ENCODE data around the gene TRIM24.

Gene TRIM24

DNA sequence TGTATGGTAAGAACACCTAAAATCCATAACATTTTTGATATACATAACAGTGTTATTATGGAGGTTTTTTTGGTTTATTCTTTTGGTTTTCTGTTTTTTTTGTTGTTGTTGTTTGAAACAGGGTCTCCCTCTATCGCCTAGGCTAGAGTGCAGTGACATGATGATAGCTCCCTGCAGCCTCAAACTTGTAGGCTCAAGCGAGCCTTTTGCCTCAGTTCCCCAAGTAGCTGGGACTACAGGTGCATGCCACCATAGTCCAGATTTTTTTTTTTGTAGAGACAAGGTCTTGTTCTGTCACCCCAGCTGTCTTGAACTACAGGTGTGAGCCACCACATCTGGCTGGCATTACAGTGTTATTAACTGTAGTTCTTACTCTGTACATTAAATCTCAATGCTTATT, 83.7 kb downstream of the TRIM24 start:
- no peak for DNase-seq

DNA sequence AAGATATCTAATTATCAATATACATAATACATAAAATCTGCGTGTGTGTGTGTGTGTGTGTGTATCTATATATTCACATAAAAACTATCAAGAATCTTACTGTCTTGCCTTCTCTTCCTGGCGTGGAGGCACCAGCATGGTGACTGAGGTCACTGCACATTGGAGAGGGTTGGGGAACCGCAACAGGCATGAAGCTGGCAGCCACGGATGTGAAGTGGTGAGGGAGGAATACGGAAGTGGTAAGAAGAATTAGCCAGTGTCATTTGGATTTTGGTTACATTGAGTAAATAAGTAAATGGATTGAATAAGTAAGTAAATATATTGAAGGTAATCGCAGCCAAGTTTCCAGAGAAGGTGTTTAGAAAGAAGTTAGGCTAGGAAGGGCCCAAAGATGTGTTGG, 85.1 kb downstream of the TRIM24 start:
- no peak for DNase-seq

DNA sequence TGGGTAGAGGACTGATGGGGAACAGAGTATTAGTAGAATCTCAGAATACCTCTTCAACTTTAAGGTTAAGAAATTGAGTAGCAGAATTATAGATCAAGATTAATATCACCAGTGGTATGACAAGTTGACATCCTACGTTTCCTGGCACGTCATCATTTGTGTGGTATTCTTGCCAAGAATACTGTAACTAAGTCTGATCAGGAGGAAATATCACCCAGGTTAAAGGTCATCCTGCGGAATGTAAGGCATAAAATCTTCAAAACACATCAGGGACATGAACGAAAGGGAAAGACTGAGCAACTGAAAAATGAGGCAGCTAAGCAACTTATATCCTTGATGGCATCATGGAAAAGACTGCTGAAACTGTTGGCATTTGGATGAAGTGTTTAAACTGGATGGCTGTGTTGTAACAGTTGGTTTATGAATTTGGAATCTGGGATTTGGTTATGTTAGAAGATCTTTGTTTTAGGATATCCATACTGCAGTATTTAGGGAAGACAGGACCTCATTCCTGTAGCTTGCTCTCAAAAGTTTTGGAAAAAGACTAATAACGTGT, 86.1 kb downstream of the TRIM24 start:
- DNase-seq: no peak

DNA sequence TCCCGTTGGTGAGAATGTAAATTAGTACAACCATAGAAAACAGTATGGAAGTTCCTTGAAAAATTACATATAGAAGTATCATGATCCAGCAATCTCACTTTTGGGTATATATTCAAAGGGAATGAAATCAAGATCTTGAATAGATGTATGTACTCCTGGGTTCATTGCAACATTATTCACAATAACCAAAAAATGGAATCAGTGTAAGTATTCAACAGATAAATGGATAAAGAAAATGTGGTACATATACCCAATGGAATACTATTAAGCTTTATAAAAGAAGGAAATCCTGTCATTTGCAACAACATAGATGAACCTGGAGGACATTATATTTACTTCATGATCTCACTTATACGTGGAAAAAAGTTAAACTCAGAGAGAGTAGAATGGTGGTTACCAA, 86.8 kb downstream of the TRIM24 start:
- DNase-seq: no peak

DNA sequence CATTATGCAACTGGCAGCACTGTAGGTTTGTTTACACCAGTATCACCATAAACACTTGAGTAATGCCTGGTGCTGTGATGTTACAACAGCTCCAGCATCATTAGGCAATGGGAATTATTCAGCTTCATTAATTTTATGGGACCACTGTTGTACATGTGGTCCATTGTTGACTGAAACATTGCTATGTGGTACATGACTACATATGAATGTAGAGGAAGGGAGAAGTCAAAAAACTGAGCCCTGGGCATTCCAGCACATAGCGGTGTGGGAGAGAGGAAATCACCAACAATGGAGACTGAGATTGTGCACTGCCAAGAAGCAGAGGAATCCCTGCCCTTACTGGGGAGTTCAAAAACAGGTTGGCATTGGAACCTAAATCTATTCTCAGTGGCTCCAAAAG, 89.0 kb downstream of the TRIM24 start:
- DNase-seq: no peak

DNA sequence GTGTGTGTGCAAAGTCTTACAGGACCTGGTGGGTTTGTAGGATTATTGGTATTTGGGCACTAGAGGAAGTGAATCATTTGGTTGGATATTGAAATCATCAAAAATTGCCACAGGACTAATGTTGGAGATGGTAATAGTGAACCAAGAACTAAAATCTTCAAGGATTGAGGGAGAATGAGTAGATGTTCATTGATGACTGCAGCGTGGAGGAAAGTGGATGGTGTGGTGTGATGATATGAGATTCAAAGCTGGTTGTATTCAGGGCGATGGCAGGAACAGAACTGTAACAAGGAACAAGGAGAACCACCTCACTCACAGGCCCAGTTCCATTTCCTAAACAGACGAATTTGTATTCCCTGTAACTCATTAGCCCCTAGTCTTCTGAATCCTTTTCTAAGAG, 90.3 kb downstream of the TRIM24 start:
- DNase-seq: no peak

DNA sequence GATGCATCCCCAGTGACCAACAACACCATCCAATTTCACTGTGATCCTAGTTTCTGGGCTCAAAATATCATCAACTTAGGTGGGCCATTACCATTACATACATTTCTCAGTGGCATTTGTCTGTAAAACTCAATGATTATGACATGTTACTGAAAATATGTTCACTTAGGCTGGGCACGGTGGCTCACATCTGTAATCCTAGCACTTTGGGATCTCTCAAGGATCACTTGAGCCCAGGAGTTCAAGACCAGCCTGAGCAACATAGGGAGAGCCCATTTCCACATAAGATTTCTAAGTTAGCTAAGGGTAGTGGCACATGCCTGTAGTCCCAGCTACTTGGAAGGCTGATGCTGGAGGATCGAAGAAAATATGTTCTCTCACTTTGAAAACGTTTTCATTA, 91.0 kb downstream of the TRIM24 start:
- no peak for DNase-seq

DNA sequence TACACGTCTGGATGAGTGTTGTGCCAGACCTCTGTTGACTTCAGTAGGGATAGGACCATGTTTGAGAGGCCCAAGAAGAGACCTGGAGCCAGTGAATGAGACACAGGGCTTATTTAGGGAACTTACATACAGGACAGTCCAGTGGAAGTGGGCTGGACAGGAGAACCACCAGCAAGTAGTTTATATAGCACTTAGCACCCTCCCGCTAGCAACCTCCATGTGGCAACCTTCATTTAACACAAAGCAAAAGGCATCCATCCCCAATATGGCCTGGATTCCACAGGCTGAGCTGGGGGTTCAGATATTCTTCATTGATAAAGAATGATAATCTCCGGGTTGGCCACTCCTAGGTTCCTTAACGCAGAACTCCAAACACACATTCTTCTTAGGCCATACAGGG, 93.7 kb downstream of the TRIM24 start:
- DNase-seq: no peak

DNA sequence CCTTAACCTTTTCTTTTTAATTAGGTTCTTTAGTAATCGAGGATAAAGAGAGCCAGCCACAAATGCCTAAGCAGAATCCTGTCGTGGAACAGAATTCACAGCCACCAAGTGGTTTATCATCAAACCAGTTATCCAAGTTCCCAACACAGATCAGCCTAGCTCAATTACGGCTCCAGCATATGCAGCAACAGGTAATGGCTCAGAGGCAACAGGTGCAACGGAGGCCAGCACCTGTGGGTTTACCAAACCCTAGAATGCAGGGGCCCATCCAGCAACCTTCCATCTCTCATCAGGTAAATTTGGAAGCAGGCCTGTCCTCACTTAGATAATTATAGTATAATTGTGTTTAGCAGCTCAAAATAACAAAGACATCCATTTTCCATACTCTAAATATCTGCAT, 94.6 kb downstream of the TRIM24 start:
- no peak for DNase-seq

DNA sequence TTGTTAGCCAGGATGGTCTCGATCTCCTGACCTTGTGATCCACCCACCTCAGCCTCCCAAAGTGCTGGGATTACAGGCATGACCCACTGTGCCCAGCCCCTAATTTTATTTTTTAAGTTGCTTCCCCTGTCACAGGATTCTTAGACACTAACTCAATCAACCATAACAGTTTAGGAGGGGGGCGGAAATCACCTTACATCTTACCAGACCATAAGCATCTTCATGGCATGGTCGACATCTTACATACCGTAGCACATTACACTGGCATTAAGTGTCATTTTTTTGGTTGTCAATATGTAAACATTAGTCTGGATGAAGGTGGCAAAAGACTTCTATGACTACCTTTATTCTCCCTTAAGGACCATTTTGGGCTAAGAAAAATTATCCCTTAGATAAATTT, 95.6 kb downstream of the TRIM24 start:
- no peak for DNase-seq

DNA sequence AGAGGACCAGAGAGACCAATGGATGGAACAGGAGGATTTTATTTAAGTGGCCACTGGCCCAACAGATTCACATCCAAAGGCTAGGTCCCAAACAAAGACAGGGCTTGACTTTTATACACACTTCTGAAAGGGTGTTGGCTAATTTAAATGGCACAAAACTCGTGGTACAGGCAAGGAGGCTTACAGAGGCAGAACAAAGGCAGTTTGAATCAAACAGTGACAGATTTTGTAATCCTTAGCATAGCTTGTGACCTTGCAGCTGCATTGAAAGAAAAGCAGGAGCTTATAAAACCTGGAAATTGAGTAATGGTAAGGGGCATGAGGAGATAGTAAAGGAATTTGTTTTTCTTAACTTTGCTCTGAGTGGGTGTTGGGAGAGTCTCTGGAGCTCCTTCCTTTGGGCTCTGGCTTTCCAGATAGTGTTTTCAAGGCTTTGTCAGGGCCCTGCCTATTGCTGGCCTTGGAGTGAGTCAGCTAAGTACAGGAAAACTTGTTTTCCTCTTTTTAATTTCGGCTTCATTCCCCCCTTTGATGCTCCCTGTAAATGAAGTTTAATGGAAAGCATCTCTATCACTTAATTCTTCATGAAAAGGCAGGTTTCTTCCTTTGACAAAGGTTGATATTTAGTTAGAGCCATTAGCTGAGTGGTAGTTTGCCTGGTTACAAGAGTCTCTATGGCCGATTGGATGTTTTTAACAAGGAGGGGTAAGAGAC, 96.9 kb downstream of the TRIM24 start:
- DNase-seq: no peak

DNA sequence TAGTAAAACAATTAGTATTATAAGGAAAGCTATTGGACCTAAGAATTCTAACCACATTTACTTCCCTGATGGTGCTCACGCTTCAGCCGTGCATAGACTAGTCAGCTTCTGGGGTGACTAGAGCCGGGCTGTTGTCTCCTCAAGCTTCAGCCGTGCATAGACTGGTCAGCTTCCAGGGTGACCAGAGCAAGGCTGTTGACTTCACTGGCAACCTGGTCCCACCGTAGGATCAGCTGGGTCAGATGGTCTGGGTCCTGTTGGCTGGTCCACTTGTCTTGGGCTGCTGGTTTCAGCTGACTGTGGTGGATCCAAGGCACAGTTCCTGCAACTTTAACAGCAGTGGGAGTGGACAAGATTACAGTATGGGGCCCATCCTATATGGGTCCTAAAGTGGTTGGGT, 99.4 kb downstream of the TRIM24 start:
- no peak for DNase-seq

DNA sequence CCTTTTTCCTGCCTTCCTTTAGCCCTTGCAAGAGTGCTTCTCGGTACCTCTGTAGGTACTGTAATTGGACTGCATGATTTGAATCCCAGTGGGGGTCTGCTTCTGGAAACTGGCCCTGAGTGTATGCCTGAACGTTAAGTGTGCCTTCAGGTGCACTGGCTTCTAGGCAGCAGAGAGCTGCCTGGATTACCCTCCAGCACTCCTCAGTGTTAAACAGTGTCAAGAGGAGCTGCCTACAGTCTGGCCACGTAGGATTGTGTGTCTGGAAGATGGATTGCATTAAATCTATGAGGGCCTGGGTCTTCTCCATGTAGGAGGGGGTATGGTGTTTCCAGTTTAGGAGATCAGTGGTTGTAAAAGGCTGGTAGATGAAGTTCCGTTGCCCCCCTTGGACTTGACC, 103.7 kb downstream of the TRIM24 start:
- DNase-seq: no peak

DNA sequence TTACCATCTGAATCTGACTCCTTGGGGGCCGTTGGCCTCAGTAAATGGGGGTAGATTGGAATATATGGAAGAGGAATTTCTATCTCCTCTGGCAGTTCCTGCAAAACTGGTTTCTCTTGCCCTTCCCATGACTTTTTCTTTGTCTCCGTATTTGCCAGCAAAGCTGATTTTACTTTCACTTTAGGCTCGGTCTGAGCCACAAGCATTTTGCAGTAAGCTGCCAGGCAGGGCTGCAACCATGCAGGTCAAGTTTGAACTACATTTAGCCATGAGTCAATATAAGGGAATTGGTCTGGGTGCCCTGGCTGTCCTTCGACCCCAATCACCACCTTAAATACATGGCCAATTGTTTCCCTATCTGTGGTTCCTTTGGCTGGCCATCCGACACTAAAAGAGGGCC, 104.3 kb downstream of the TRIM24 start:
- no peak for DNase-seq

DNA sequence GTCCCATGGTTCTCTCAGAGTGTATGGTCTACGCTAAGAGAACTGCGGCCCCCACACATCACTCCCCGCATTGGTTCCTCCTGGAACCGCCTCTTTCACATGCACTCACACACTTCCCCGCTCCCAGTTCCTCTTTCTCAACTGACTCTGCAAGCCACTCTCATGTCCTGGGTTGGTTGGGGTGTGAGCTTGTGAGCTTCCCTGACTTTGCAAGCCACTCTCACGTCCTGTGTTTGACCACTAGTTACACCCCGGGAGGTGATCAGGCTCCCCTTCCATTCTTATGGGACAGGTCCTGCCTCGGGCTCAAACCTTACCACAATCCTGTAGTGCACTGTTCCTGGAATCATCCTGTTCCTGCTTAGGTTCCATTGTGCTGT, 105.0 kb downstream of the TRIM24 start:
- DNase-seq: no peak

DNA sequence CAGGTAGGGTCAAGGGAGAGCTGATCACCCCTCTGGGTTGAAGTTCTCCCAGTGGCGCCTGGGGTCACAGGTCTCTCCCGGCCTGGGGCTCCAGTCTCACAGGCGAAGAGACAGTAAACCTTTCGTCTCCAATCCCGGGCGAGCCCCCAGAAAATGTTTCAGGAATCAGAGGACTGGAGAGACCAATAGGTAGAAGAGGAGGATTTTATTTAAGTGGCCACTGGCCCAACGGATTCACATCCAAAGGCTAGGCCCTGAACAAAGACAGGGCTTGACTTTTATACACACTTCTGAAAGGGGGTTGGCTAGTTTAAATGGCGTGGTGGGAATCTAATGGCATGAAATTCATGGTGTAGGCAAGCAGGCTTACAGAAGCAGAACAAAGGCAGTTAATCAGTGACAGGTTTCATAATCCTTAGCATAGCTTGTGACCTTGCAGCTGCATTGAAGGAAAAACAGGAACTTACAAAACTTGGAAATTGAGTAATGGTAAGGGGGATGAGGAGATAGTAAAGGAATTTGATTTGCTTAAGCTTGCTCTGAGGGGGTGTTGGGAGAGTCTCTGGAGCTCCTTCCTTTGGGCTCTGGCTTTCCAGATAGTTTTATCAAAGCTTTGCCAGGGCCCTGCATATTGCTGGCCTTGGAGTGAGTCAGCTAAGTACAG, 105.5 kb downstream of the TRIM24 start:
- DNase-seq: peak; percentile 9

DNA sequence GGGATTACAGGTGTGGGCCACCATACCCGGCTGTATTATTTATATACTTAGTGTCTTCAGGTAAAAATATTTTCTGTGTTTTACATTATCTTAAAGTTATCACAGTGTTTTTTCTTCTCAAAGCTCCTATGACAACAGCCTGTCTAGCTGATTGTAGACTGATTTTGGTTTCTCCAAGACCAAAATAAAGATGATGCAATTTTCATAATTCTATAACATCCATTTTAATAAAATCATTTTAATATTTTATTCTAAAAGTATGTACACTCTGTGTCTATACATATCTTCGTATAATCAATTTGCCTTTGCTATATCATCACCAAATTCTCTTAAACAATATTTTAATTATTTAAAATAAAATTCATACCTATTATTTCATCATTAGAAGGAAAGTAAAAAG, 108.6 kb downstream of the TRIM24 start:
- no peak for DNase-seq

DNA sequence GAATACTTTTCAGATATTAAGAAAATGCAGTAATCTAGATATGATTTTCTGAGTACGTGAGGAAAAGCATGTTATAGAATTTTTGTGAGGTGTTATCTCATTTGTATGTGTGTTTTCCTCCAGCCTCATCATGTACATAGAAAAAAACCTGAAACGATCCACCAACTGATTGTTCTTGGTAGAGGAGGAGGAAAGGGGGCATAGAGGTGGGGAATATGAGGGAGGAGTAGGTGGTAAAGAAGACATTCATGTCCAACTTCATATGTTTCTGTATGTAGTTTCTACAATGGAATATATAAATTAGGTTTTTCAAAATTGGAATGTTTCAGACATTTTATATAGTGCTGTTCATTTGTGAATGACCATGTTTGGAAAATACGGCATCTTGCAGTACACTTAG, 109.4 kb downstream of the TRIM24 start:
- no peak for DNase-seq

DNA sequence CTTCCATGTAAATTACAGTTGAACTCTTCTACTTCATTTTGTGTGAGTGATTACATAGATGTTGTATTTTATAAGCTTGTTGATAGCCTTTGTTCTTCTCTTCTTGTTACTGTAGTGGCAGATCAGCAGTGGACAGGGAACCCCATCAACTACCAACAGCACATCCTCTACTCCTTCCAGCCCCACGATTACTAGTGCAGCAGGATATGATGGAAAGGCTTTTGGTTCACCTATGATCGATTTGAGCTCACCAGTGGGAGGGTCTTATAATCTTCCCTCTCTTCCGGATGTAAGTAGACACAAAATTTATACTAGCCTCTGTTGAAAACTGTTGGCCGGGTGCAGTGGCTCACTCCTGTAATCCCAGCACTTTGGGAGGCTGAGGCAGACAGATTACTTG, 110.7 kb downstream of the TRIM24 start:
- no peak for DNase-seq

DNA sequence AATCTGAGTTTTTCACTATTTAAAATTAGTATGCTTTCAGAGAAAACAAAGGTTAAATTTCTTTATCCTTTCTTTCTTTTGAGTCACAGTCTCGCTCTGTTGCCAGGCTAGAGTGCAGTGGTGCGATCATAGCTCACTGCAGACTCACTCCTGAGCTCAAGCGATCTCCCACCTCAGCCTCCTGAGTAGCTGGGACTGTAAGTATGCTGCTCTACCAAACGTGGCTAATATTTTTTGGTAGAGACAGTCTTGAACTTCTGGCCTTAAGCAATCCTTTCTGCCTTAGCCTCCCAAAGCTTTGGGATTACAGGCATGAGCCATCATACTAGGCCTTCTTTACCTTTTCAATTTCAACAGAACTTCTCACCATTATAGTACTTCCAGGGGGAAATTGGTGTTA, 113.7 kb downstream of the TRIM24 start:
- no peak for DNase-seq

DNA sequence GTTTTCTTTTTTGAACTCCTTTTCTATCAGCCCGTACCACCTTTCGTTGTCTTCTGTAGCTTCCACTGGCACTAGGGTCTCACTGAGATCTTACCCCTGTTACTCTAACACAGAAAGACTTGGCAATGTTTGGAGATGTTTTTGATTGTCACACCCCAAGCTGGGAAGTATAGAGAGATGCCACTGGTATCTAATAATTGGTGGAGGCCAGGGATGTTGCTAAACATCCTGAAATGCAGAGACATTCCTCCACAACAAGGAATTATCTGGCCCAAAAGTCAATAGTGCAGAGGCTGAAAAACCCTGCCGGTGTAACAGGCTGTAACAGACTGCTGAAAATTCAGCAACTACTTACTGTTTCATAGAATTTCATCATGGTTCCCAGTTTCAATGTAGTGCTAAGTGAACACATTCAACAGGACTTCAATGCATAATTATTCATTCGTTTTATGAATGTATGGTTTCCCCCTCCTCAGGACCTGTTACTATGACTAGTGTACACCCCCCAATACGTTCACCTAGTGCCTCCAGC, 115.9 kb downstream of the TRIM24 start:
- no peak for DNase-seq

DNA sequence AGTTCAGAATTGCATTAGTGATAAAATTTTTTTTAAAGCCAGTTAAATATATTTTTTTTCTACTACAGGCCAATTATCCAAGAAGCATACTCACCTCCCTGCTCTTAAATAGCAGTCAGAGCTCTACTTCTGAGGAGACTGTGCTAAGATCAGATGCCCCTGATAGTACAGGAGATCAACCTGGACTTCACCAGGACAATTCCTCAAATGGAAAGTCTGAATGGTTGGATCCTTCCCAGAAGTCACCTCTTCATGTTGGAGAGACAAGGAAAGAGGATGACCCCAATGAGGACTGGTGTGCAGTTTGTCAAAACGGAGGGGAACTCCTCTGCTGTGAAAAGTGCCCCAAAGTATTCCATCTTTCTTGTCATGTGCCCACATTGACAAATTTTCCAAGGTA, 119.1 kb downstream of the TRIM24 start:
- no peak for DNase-seq

DNA sequence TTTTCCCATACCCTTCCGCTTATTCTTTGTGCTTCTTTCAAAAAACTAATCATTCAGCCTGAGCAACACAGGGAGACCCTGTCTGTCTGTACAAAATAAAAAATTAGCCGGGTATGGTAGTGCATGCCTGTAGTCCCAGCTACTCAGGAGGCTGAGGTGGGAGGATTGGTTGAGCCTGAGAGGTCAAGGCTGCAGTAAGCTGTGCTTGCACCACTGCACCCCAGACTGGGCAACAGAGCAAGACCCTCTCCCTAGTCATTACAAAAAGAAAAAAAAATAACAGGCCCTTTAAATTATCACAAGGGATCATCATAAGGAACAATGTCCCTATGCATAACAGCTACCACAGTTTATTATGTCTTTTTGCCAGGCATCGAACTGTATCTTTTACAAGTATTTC, 119.6 kb downstream of the TRIM24 start:
- no peak for DNase-seq

DNA sequence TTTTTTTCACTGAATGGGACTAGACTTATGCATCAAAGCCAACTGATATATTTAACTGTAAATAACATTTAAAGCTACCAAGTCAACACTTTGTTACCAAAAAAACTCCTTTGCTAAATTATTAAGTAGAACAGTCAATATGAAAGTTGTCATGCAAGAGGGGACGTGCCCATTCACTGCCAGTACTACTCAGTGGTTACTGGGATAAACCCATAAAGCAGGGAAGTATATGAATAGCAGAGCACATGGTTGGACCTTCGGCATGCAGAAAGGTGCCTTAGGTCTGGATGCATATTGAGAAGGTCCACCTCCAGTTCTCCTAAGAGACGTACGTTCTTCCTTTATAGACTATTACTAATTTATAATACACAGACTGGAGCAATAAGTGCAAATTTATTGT, 121.0 kb downstream of the TRIM24 start:
- no peak for DNase-seq

DNA sequence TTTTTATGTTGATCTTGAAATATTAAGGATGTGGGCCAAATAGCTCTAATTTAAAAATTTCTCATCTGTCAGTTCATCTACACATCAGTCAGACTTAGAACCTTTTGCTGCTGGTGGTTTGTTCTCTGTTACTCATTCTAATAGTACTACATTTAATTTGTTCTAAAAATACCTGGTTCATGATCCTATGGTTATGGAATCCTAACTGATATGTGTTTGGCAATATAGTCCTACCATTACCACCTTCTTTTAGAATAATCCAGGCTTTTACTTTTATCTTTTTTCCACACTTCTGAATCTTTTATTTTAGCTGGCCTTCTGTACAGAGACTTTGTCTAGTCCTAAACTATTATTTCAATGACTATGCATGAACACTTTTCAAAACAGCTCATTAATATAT, 124.2 kb downstream of the TRIM24 start:
- DNase-seq: no peak
